Ovary (tissue), 9 donors: ENCODE measurements around the gene CARS2. TPM values are rescaled to one million over a fixed set of nuclear protein-coding genes. Genes with fewer than 3 reads are reported as not detected.

ENCODE experiments used
- DNase-seq, 5 donors: peaks; one replicate each; pipeline ENCODE4 v3.0.0-alpha.2; 2019 to 2020
- H3K27ac ChIP-seq, 2 donors: fragments of 200-600 bp; one replicate each; pipeline versions ENCODE4 v1.5.1 to v1.8.0; 2019 to 2022
- H3K27me3 ChIP-seq: fragments of 200-600 bp; one replicate; pipeline ENCODE4 v1.8.0; 2022
- H3K36me3 ChIP-seq: fragments of 200-600 bp; sonication (generic); one replicate; pipeline ENCODE4 v1.5.1; 2019
- H3K4me1 ChIP-seq: one replicate; pipeline ENCODE4 v1.8.1; 2013; ENCODE audit warnings: mild to moderate bottlenecking, moderate library complexity; ENCODE audit not compliant: insufficient read depth
- H3K4me3 ChIP-seq: fragments of 200-600 bp; sonication (generic); one replicate; pipeline ENCODE4 v1.5.1; 2017
- H3K9me3 ChIP-seq, 2 donors: fragments of 200-600 bp in 1 of 2; sonication (generic) in 1 of 2; one replicate each; pipeline versions ENCODE4 v1.5.1 to v1.8.1; 2013 to 2019; ENCODE audit warnings: mild to moderate bottlenecking in 1 of 2, moderate library complexity in 1 of 2
- EP300 ChIP-seq: sonication (generic); formaldehyde crosslinking; IDR thresholded peaks from one replicate; pipeline ENCODE4 v1.6.1; 2017; ENCODE audit warnings: antibody characterized with exemption
- POLR2A ChIP-seq: fragments of 450-650 bp; IDR thresholded peaks from one replicate; pipeline ENCODE4 v1.6.1; 2017; ENCODE audit warnings: antibody characterized with exemption, mild to moderate bottlenecking, moderate library complexity
- WGBS, 3 donors: extraction: QIAGEN DNeasy Blood & Tissue Kit in 1 of 3; methylation state at CpG; one replicate each; pipeline versions ENCODE4 v1.1.5 to v1.1.7; 2013 to 2017; 5-methylcytosine and 5-hydroxymethylcytosine counted together
- intact Hi-C, 4 donors: fragments of 100-400 bp; cut with DNase I; formaldehyde crosslinking; loops; one replicate each; pipeline versions ENCODE4 v1.11.0 to v1.15.1; 2022 to 2023
- polyA plus RNA-seq, 2 donors: library from polyadenylated mRNA; stranded (reverse); fragments of 200-250 nt in 1 of 2; fragments of 350-450 nt in 1 of 2; fragmentation: Illumina TruSeq in 1 of 2; extraction: RNeasy Lipid Tissue Mini Kit (QIAGEN cat#74804) in 1 of 2; gene quantifications; one replicate each; pipeline ENCODE4 v1.2.3, GENCODE V29; 2013 to 2014
- total RNA-seq, 7 donors: library from RNA; depleted of rRNA in 2 of 7; stranded (reverse); fragments of >200 nt in 2 of 7; fragmentation: NEBNext Ultra II Directional in 3 of 7; extraction: Animal tissue kit (Norgen Biotek cat#: 25700) in 3 of 7; gene quantifications; one replicate each; pipeline versions ENCODE4 v1.1.0 to v1.2.4, GENCODE V29; 2016 to 2023
- TF ChIP-seq, protein P1 (sequence below), 3 donors: fragments of 450-650 bp in 2 of 3; fragments of 200-600 bp in 1 of 3; IDR thresholded peaks; one replicate each; pipeline versions ENCODE4 v1.5.1 to v1.8.0; 2016 to 2022; ENCODE audit warnings: antibody characterized with exemption in 3 of 3, mild to moderate bottlenecking in 1 of 3
- donor health status: DM: no; HTN: no; CAD: no; lungs with moderate emphysema.
- donor health status: DM: no; HTN: no; CAD: no.
- donor health status: Bipolar disorder and iron deficiency.
- donor health status: DM: yes; HTN: yes; CAD: no.
- donor health status: DM: no; HTN: no; CAD: no.
- donor health status: DM: yes; HTN: yes; CAD: no.

Gene CARS2
- total and polyA plus RNA-seq, 9 donors = 34.1 to 65.2 (median 44.3) TPM

DNA sequence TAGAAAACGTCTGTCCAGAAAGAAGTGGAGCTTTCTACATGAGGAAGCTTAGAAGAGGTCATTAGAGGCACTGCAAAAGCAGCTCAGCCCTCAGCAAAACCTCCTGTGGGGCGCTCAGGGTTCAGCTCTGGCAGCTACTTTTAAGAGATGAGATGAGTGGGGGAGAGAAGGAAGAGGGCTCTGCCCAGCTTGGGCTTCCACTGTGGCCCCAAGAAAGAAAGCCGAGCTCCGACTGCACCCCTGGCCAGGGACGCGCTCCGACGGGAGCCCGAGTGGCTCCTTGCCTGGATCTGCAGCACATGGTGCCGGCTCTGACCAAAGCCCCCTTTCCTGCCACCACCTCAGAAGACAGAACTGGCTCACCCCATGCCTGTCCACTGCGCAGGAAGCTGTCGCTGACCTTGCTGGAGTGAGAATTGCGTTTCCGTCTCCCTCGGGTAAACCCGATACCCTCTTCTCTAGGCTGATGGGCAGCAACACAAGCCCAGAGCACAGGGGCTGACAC lies 54.1 kb downstream of the CARS2 start:
- Histone ChIP-seq H3K36me3 (no peaks in the 10 kb centered on the region), H3K4me3 (no peak overlapping the region), H3K4me1 (peaks cover 4% of the 10 kb centered on the region), H3K27ac (no peak overlapping the region), H3K9me3 (no peaks in the 10 kb centered on the region), H3K27me3 (no peaks in the 10 kb centered on the region)
- WGBS, 3 donors = 91 to 95% (median 93%) methylated on average over 16 of the region's 16 CpGs
- intact Hi-C loops = no loop called here
- no peak for DNase-seq
- no peak for TF ChIP-seq EP300
- TF ChIP-seq, protein P1, sequence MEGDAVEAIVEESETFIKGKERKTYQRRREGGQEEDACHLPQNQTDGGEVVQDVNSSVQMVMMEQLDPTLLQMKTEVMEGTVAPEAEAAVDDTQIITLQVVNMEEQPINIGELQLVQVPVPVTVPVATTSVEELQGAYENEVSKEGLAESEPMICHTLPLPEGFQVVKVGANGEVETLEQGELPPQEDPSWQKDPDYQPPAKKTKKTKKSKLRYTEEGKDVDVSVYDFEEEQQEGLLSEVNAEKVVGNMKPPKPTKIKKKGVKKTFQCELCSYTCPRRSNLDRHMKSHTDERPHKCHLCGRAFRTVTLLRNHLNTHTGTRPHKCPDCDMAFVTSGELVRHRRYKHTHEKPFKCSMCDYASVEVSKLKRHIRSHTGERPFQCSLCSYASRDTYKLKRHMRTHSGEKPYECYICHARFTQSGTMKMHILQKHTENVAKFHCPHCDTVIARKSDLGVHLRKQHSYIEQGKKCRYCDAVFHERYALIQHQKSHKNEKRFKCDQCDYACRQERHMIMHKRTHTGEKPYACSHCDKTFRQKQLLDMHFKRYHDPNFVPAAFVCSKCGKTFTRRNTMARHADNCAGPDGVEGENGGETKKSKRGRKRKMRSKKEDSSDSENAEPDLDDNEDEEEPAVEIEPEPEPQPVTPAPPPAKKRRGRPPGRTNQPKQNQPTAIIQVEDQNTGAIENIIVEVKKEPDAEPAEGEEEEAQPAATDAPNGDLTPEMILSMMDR (IDR thresholded peaks at IDR 0.05) = no peak
- TF ChIP-seq POLR2A = no peak

DNA sequence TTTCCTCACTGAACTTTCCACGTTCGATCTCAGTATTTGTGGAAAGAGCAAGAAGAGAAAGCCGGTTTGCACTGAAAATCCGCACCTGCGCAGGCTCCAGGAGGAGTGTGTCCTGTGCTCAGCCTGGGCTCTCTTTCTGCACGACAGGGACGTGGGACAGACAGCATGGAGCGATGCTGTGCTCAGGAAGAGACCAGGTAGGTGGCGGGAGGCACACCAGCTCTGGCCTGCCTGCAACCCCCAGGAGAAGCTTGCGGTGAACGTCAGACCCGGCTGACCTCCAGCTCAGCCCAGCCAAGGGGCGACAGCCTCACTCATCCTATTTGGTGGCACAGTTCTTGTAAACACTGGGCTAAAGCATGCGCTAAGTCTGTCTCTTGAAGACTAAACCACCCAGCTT lies 54.6 kb downstream of the CARS2 start:
- H3K4me1 ChIP-seq = peaks cover 4% of the 10 kb centered on the region
- H3K9me3 ChIP-seq = no peaks in the 10 kb centered on the region
- intact Hi-C loops = no loop called here
- no peak for DNase-seq
- no peak overlapping the region for H3K27ac ChIP-seq
- H3K36me3 ChIP-seq = no peaks in the 10 kb centered on the region
- 92 to 95% (median 94%) methylated on average over 14 of the region's 14 CpGs for WGBS, 3 donors
- no peaks in the 10 kb centered on the region for H3K27me3 ChIP-seq
- TF ChIP-seq POLR2A = no peak
- TF ChIP-seq, protein P1 (IDR thresholded peaks at IDR 0.05) = no peak
- TF ChIP-seq EP300 = no peak
- no peak overlapping the region for H3K4me3 ChIP-seq

DNA sequence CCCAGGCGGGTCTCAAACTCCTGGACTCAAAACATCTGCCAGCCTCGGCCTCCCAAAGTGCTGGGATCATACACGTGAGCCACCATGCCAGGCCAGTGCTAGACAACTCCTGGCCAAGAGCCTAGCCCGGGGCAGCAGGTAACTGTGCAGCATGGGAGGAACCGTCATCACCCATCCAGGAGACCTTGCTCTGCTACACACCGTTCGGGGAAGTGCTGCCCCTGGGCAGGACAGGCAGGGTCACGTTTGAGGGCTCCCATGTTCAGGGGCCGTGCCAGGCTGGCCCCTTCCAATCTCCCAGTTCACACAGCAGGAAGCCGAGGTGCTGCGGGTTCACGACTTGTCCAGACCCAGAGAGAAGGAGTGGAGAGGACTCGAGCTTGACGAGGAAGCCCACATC lies 55.5 kb downstream of the CARS2 start:
- intact Hi-C loops = no loop called here
- Histone ChIP-seq H3K4me1 (peaks cover 4% of the 10 kb centered on the region), H3K27me3 (no peaks in the 10 kb centered on the region), H3K4me3 (no peak overlapping the region), H3K9me3 (no peaks in the 10 kb centered on the region), H3K27ac (no peak overlapping the region), H3K36me3 (no peaks in the 10 kb centered on the region)
- no peak for DNase-seq
- WGBS, 3 donors = 87 to 90% (median 90%) methylated on average over 14 of the region's 14 CpGs
- TF ChIP-seq, protein P1 (IDR thresholded peaks at IDR 0.05) = no peak
- TF ChIP-seq POLR2A (no peak), EP300 (no peak)

DNA sequence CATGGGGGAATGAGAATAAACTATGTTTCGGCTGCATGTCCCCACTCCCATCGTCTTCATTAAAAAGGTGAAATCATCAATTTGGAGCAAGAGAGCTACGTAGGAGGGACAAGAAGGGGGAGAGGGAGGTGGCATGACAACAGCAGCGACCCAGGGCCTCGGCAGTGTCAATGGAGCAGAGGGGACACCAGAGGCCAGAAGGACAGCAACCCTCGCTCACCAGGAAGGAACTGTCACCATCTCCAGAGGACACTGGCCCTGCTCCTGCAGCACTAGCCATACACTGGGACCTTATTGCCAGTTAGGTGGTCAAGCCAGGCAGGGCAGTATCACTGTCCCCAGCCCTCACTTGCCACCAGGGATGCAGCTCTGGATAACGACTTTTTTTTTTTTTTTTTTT lies 56.4 kb downstream of the CARS2 start:
- H3K27me3 ChIP-seq = no peaks in the 10 kb centered on the region
- DNase-seq = no peak
- H3K27ac ChIP-seq = no peak overlapping the region
- no peaks in the 10 kb centered on the region for H3K9me3 ChIP-seq
- intact Hi-C loops = loop anchor here in 2 of 4 donors (10.0 kb wide), 2 partner anchors 55 to 265 kb away; partner anchors contain the start of genes ANKRD10 (in 1 of the 2) and CARS2 (in 1 of the 2)
- no peak for TF ChIP-seq EP300
- TF ChIP-seq, protein P1 (IDR thresholded peaks at IDR 0.05) = no peak
- no peak for TF ChIP-seq POLR2A
- no peak overlapping the region for H3K4me3 ChIP-seq
- 78 to 91% (median 89%) methylated on average over 7 of the region's 7 CpGs for WGBS, 3 donors
- no peaks in the 10 kb centered on the region for H3K36me3 ChIP-seq
- peaks cover 4% of the 10 kb centered on the region for H3K4me1 ChIP-seq
